Fibroblast of the aortic adventitia (primary cell): ENCODE measurements around the gene JUP. TPM values are rescaled to one million over a fixed set of nuclear protein-coding genes. Genes with fewer than 3 reads are reported as not detected.

Experiments
- DNase-seq: peaks from one replicate; pipeline ENCODE4 v3.0.0-alpha.2; 2010; ENCODE audit warnings: low read depth
- H3K4me3 ChIP-seq: 2 replicates; pipeline ENCODE4 v1.5.1; 2011; ENCODE audit warnings: low read depth, mild to moderate bottlenecking, control low read depth, low read length, moderate library complexity
- CTCF ChIP-seq: IDR thresholded peaks from 2 replicates; pipeline ENCODE4 v1.5.1; 2011; ENCODE audit warnings: mild to moderate bottlenecking, low read length, control low read depth, inconsistent platforms; ENCODE audit not compliant: insufficient read depth
- small RNA-seq: library from RNA; depleted of rRNA; stranded (forward); fragments of <200 nt; gene quantifications from one replicate; pipeline ENCODE3, GENCODE V24; 2012
- total RNA-seq: library from RNA; depleted of rRNA; stranded (reverse); fragments of >200 nt; gene quantifications from 2 replicates; pipeline ENCODE4 v1.2.3, GENCODE V29; 2012; ENCODE audit warnings: low replicate concordance

Gene JUP
- total RNA-seq, 1 donor: 8.9 TPM

GRCh38 chr17:41710472-41711090, 75.9 kb downstream of the JUP start:
- TF ChIP-seq CTCF: no peak
- peak; percentile 74 for DNase-seq
- no peak overlapping the region for H3K4me3 ChIP-seq

DNA sequence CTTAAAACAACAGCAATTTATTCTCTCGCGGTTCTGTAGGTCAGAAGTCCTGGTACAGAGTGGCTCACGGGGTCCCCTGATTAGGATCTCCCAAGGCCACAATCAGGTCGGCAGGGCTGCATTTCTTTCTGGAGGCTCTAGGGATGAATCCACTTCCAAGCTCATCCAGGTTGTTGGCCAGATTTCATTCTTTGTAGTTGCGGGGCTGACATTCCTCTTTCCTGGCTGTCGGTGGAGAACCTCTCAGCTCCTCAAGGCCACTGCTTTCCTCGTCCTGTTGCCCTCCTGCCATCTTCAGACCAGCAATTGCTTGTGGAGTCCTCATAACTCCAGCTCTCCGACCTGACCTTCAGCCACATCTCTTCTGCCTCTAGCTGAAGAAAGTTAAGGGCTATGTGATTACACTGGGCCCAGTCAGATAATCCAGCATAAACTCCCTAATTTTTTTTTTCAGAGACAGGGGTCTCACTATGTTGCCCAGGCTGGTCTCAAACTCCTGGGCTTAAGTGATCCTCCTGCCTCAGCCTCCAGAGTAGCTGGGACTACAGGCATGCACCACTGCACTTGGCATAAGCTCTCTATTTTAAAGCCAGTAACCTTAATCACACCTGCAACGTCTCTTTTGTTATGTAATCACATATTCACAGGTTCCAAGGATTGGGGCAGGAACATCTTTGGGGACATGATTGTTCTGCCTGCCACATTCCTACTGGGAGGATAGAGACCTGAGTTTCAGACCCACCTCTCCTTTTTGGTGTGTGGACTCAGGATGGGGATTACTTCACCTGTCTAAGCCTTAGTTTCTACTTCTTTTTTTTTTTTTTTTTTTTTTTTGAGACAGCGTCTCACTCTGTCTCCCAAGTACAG, 78.5 kb downstream of the JUP start:
- DNase-seq: no peak
- H3K4me3 ChIP-seq: no peak overlapping the region
- TF ChIP-seq CTCF: no peak

DNA sequence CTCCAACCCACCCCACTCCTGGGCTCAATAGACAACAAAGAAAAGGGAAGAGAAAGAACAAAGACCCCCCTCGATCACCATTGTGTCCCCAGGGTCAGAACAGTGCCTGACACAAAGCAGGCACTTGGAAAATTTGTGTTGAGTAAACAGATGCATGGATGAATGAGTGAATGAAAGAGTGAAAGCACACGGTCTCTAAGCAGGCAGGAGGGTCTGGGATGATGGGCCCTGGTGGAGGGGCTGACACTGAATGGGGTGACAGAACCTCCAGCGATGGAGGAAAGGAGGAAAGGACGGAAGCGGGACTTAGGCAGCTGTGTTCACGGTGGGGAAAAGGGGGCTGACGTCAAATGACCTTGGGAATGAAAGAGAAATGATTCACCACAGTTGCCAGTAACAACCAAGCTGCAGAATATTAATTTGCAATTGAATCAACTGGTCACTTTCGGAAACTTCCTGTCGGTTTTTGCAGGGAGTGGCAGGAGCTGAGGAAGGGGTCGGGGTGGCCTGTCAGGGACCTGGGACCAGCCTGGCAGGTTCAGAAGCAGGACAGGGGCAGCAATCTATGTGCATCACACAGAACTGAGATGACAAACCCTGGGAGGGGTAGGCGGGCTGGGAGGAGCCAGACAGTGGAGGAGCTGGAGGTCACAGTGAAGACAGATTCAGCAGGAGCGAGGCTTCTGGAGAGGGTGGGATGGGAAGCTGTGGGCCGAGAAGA, 81.1 kb downstream of the JUP start:
- no peak for TF ChIP-seq CTCF
- DNase-seq: no peak
- no peak overlapping the region for H3K4me3 ChIP-seq

Small RNA genes within 50 kb of the gene (small RNA-seq; reads per million reads assigned to genes)
- not detected for gene RN7SL399P
- not detected for gene RNA5SP442

Other genes starting within 250 kb of the JUP start
- gene KRT9, start 214.7 kb downstream of the JUP start, total RNA-seq: not detected in 2 replicates
- 0.82 and 1.3 TPM in 2 replicates for gene KRT14, start 199.8 kb downstream of the JUP start, total RNA-seq
- gene KRT16, start 173.9 kb downstream of the JUP start, total RNA-seq: 0.98 and 2.0 TPM in 2 replicates
- gene KRT17, start 162.1 kb downstream of the JUP start, total RNA-seq: 0.57 TPM in 1 of 2 replicates, not detected in the other
- 99.7 and 102 TPM in 2 replicates for gene EIF1, start 97.8 kb downstream of the JUP start, total RNA-seq
- gene GAST, start 74.4 kb downstream of the JUP start, total RNA-seq: not detected in 2 replicates
- under 0.01 TPM in 1 of 2 replicates, not detected in the other for gene HAP1, start 52.1 kb downstream of the JUP start, total RNA-seq
- gene P3H4, start 25.2 kb upstream of the JUP start, total RNA-seq: 30.2 and 35.5 TPM in 2 replicates
- gene FKBP10, start 26.3 kb upstream of the JUP start, total RNA-seq: 187 and 270 TPM in 2 replicates
- gene NT5C3B, start 49.5 kb upstream of the JUP start, total RNA-seq: 38.5 and 93.2 TPM in 2 replicates
- 0.09 and 0.90 TPM in 2 replicates for gene KLHL10, start 51.1 kb upstream of the JUP start, total RNA-seq
- gene KLHL11, start 78.7 kb upstream of the JUP start, total RNA-seq: 29.0 and 30.4 TPM in 2 replicates
- gene ACLY, start 132.2 kb upstream of the JUP start, total RNA-seq: 64.1 and 159 TPM in 2 replicates
- 0.16 and 1.2 TPM in 2 replicates for gene ODAD4, start 143.9 kb upstream of the JUP start, total RNA-seq
- gene CNP, start 180.1 kb upstream of the JUP start, total RNA-seq: 64.3 and 84.2 TPM in 2 replicates
- 58.0 and 131 TPM in 2 replicates for gene DNAJC7, start 230.7 kb upstream of the JUP start, total RNA-seq
- 17.1 and 27.1 TPM in 2 replicates for gene NKIRAS2, start 233.4 kb upstream of the JUP start, total RNA-seq